Smooth muscle cell (in vitro differentiated cells): ENCODE results near the gene PNLIPRP3. TPM values are rescaled to one million over a fixed set of nuclear protein-coding genes. Genes with fewer than 3 reads are reported as not detected.

Experiments used
- DNase-seq: peaks from one replicate; lab custom pipeline; 2025; ENCODE audit not compliant: unreplicated experiment; lab: John Stamatoyannopoulos, UW
- H2AFZ ChIP-seq: fragments of 200-600 bp; sonication (generic); 2 replicates; pipeline ENCODE4 v1.6.0; 2016; ENCODE audit warnings: antibody characterized with exemption, low read depth, mild to moderate bottlenecking
- H3F3A ChIP-seq: fragments of 200-600 bp; sonication (generic); 2 replicates; pipeline ENCODE4 v1.6.0; 2017; ENCODE audit warnings: antibody characterized with exemption, low read depth
- H3K27ac ChIP-seq: fragments of 200-600 bp; sonication (generic); 2 replicates; pipeline ENCODE4 v1.5.1; 2016; ENCODE audit warnings: low read depth, mild to moderate bottlenecking
- H3K27me3 ChIP-seq: fragments of 200-600 bp; sonication (generic); 2 replicates; pipeline ENCODE4 v1.6.1; 2016; ENCODE audit warnings: low read depth, mild to moderate bottlenecking
- H3K36me3 ChIP-seq: fragments of 200-600 bp; sonication (generic); 2 replicates; pipeline ENCODE4 v1.5.1; 2016; ENCODE audit warnings: low read depth
- H3K4me1 ChIP-seq: fragments of 200-600 bp; sonication (generic); 2 replicates; pipeline ENCODE4 v1.5.1; 2016; ENCODE audit warnings: low read depth
- H3K4me2 ChIP-seq: fragments of 200-600 bp; sonication (generic); 2 replicates; pipeline ENCODE4 v1.6.0; 2016; ENCODE audit warnings: mild to moderate bottlenecking
- H3K4me3 ChIP-seq: fragments of 200-600 bp; sonication (generic); 2 replicates; pipeline ENCODE4 v1.5.1; 2016; ENCODE audit warnings: mild to moderate bottlenecking
- H3K79me2 ChIP-seq: fragments of 200-600 bp; sonication (generic); 2 replicates; pipeline ENCODE4 v1.6.0; 2016; ENCODE audit warnings: low read depth, mild to moderate bottlenecking
- H3K9ac ChIP-seq: fragments of 200-600 bp; sonication (generic); 2 replicates; pipeline ENCODE4 v1.6.0; 2016; ENCODE audit warnings: low read depth
- H3K9me3 ChIP-seq: fragments of 200-600 bp; sonication (generic); replicated peaks from 2 replicates; pipeline ENCODE4 v1.5.1; 2016; ENCODE audit warnings: low read depth
- H4K20me1 ChIP-seq: fragments of 200-600 bp; sonication (generic); 2 replicates; pipeline ENCODE4 v1.6.0; 2016; ENCODE audit warnings: low read depth
- WGBS: methylation state at CpG from one replicate; pipeline ENCODE4 v1.1.7; 2016; ENCODE audit warnings: low lambda C conversion rate; 5-methylcytosine and 5-hydroxymethylcytosine counted together
- polyA plus RNA-seq: library from polyadenylated mRNA; unstranded; fragments of >200 nt; fragmentation: Nextera tagmentation; extraction: Ambion mirVana; gene quantifications from 2 replicates; pipeline ENCODE4 v1.2.1, GENCODE V29; 2016
- total RNA-seq: library from RNA; depleted of rRNA; stranded (reverse); fragments of >200 nt; gene quantifications from 2 replicates; pipeline ENCODE4 v1.2.3, GENCODE V29; 2014
- TF ChIP-seq, protein P1 (sequence below): fragments of 200-600 bp; sonication (generic); IDR thresholded peaks from 2 replicates; pipeline ENCODE4 v1.5.1; 2017; ENCODE audit warnings: borderline replicate concordance, mild to moderate bottlenecking, antibody characterized with exemption; ENCODE audit not compliant: insufficient read depth, poor library complexity, severe bottlenecking

The PNLIPRP3 gene
- total and polyA plus RNA-seq, 2 experiments from 2014 or later, result 0.31 TPM; not detected in 1

DNA sequence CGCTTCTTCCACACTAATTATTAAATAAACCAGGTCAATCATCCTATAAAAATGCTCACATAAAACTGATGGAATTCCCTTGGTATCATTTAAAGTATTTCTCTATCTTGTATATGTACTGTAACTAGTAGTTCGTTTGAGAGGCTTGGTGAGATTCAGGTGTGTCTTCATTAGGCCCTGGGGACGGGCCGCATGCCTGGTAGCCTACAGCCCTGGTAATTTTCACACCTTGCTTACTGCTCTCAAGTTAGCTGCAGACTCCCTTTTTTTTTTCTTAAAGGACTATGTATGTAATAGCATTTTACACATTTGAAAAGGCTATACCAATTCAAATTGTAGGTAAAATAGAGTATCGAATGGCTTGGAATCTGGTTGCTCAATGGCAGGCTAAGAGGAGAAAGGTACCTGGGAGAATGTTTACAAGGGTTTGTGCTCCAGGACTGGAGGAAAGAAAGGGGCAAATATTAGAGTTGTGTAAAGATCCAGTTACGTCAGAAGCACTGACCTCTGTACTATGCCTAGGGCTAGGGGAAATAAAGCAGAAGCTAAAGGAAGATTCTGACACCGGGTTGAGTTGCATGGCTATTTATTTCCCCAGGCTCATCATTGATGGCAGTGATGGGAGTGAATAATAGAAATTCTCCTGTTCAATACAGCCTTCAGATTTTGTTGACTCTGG is 59.3 kb downstream of the PNLIPRP3 start:
- Histone ChIP-seq H3K27me3 (no peaks in the 10 kb centered on the region), H4K20me1 (no peaks in the 10 kb centered on the region), H3K4me1 (no peaks in the 10 kb centered on the region), H3F3A (no peaks in the 10 kb centered on the region), H3K36me3 (no peaks in the 10 kb centered on the region), H3K9me3 (no peaks in the 10 kb centered on the region), H3K4me2 (no peak overlapping the region), H3K79me2 (no peaks in the 10 kb centered on the region), H3K9ac (no peak overlapping the region), H3K4me3 (no peak overlapping the region), H3K27ac (no peak overlapping the region), H2AFZ (no peak overlapping the region)
- no peak for DNase-seq
- 70% methylated on average over 7 of the region's 7 CpGs for WGBS
- TF ChIP-seq, protein P1, sequence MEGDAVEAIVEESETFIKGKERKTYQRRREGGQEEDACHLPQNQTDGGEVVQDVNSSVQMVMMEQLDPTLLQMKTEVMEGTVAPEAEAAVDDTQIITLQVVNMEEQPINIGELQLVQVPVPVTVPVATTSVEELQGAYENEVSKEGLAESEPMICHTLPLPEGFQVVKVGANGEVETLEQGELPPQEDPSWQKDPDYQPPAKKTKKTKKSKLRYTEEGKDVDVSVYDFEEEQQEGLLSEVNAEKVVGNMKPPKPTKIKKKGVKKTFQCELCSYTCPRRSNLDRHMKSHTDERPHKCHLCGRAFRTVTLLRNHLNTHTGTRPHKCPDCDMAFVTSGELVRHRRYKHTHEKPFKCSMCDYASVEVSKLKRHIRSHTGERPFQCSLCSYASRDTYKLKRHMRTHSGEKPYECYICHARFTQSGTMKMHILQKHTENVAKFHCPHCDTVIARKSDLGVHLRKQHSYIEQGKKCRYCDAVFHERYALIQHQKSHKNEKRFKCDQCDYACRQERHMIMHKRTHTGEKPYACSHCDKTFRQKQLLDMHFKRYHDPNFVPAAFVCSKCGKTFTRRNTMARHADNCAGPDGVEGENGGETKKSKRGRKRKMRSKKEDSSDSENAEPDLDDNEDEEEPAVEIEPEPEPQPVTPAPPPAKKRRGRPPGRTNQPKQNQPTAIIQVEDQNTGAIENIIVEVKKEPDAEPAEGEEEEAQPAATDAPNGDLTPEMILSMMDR, result no peak

- Histone ChIP-seq H3K79me2 (no peaks in the 10 kb centered on the region), H3K9me3 (no peaks in the 10 kb centered on the region), H4K20me1 (no peaks in the 10 kb centered on the region), H3K27me3 (no peaks in the 10 kb centered on the region), H3K4me2 (no peak overlapping the region), H3K4me3 (no peak overlapping the region), H3K27ac (no peak overlapping the region), H3F3A (no peaks in the 10 kb centered on the region), H2AFZ (no peak overlapping the region), H3K36me3 (no peaks in the 10 kb centered on the region), H3K4me1 (no peaks in the 10 kb centered on the region), H3K9ac (no peak overlapping the region)
- WGBS, result 95% methylated on average over 1 of the region's 1 CpG
- TF ChIP-seq, protein P1, result no peak
- no peak for DNase-seq
Measured at GRCh38 chr10:116487522-116488430, 60.1 kb downstream of the PNLIPRP3 start.

DNA sequence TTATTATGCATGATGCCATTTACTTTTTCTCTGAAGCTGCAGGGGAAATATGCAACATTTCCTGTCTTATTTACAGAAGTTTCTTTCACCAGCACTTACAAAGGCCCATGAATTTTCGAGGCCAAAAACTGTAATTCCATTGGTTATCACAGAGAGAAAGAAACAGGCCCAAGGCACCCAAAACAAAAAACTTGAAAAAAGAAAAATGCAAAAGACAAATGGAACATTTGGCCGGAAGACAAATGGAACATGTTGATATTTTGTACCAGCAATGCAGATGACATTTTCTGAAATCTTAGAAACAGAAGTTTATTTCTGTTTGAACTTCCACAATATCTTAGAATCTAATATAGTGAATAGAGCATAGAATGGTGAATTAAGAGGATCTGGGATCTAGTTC is 61.8 kb downstream of the PNLIPRP3 start:
- no peaks in the 10 kb centered on the region for H3K27me3 ChIP-seq
- H3K4me1 ChIP-seq, result no peaks in the 10 kb centered on the region
- TF ChIP-seq, protein P1, result no peak
- H3K9me3 ChIP-seq, result no peaks in the 10 kb centered on the region
- H3F3A ChIP-seq, result no peaks in the 10 kb centered on the region
- 87% methylated on average over 2 of the region's 2 CpGs for WGBS
- H3K27ac ChIP-seq, result no peak overlapping the region
- no peaks in the 10 kb centered on the region for H4K20me1 ChIP-seq
- H3K9ac ChIP-seq, result no peak overlapping the region
- H3K36me3 ChIP-seq, result no peaks in the 10 kb centered on the region
- H3K4me2 ChIP-seq, result no peak overlapping the region
- H3K79me2 ChIP-seq, result no peaks in the 10 kb centered on the region
- no peak overlapping the region for H2AFZ ChIP-seq
- DNase-seq, result no peak
- no peak overlapping the region for H3K4me3 ChIP-seq
